ENCODE results near the gene UQCR11. TPM values are rescaled to one million over a fixed set of nuclear protein-coding genes. Genes with fewer than 3 reads are reported as not detected.

The UQCR11 gene
- total and polyA plus RNA-seq, 3 donors from 2014 or later: 45.8 to 105 (median 60.8) TPM

DNA sequence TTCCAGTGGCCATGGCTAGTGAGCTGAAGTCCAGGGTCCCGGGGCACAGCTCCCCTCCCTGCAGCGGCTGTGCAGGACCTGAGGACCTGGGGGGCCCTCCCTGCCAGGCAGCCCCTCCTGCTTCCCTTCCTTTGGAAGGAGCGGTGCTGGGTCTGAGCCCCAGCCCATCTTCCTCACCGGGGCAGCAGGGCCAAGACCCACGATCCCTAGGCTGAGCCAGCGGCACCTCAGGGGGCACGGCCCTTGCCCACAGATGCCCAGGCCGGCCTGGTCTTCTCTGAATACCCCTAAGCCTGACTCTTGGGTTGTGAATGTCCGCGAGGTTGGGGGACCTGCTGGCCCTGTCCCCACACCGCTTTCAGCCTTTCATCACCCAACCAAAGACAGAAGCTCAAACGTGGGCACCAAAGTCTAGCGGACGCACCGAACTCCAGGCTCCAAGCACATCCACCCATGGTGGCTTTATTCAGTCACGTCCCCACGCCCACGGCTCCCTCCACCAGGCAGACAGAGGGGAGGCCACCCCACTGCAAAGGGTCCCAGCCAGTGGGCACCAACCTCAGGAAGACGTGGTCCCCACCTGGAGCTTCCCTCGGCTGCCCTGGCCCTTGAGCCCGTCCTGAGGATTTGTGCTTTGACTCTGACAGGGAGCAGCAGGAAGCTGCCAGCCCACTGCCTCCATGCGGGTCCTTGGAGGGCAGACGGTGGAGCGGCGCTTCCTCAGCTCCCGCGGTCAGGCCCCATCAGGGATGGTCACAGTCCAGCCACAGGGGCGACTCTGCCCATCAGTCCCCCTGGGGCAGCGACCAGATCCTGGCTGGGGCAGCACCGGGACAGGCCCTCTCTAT lies 28.8 kb downstream of the UQCR11 start:
- 86 to 91% methylated on average over 10 to 28 of the region's 30 CpGs for WGBS, 2 donors
- H3K4me3 ChIP-seq: no peak overlapping the region
- H3K27ac ChIP-seq: no peak overlapping the region
- intact Hi-C loops (cut with DNase I; ENCODE audit: low total_unique reads): no loop called here
- no peaks in the 10 kb centered on the region for H3K4me1 ChIP-seq
- DNase-seq: no peak
- H3K27me3 ChIP-seq: no peaks in the 10 kb centered on the region
- H3K9me3 ChIP-seq: no peaks in the 10 kb centered on the region
- no peaks in the 10 kb centered on the region for H3K36me3 ChIP-seq (ENCODE audit: low read depth, missing control alignments)
- no peak for TF ChIP-seq POLR2A (IDR thresholded peaks at IDR 0.05)
- TF ChIP-seq, protein P1, sequence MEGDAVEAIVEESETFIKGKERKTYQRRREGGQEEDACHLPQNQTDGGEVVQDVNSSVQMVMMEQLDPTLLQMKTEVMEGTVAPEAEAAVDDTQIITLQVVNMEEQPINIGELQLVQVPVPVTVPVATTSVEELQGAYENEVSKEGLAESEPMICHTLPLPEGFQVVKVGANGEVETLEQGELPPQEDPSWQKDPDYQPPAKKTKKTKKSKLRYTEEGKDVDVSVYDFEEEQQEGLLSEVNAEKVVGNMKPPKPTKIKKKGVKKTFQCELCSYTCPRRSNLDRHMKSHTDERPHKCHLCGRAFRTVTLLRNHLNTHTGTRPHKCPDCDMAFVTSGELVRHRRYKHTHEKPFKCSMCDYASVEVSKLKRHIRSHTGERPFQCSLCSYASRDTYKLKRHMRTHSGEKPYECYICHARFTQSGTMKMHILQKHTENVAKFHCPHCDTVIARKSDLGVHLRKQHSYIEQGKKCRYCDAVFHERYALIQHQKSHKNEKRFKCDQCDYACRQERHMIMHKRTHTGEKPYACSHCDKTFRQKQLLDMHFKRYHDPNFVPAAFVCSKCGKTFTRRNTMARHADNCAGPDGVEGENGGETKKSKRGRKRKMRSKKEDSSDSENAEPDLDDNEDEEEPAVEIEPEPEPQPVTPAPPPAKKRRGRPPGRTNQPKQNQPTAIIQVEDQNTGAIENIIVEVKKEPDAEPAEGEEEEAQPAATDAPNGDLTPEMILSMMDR (IDR thresholded peaks at IDR 0.05): no peak

DNA sequence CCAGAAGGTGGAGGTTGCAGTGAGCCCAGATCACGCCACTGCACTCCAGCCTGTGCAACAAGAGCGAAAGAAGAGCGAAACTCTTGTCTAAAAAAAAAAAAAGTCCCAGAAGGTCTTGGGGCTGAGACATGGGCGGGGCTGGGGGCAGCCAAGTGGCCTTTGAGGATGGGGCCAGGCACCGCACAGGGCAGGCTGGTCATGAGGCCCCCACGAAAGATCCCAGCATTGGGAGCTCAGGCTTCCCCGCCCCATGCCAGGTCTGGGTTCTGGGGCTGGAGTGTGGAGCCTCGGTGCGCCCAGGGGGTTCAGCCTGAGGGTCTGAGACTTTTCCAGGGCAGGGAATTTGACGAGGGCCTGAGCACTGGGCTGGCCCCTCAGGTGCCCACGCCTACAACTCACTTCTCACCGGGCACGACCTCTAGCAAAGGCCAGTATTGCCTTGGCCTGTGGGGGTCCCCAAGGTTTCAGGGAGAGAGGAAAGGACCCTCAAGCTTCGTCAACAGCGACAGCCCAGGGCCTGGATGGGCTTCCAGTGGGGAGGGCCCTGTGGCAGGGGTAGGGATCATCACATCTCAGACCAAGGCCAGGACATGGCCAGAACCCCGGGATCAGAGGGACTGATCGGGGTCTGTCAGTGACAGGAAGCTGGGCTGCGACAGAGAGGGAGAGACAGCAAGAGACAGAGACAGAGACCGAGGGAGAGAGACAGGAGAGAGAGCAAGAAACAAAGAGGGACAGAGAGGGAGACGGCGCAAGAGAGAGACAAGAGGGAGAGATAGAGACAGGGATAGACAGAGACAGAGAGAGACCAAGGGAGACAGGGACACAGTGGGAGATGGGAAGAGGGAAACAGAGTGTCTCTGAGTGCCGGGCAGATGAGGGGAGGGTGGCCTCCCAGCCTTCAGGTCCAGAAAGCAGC lies 29.7 kb downstream of the UQCR11 start:
- no peak for TF ChIP-seq POLR2A (IDR thresholded peaks at IDR 0.05)
- Histone ChIP-seq H3K9me3 (no peaks in the 10 kb centered on the region), H3K4me1 (no peaks in the 10 kb centered on the region), H3K4me3 (no peak overlapping the region), H3K27ac (no peak overlapping the region), H3K27me3 (no peaks in the 10 kb centered on the region), H3K36me3 (ENCODE audit: low read depth, missing control alignments) (no peaks in the 10 kb centered on the region)
- 79 to 85% methylated on average over 22 of the region's 22 CpGs for WGBS, 2 donors
- DNase-seq: no peak
- intact Hi-C loops (cut with DNase I; ENCODE audit: low total_unique reads): no loop called here

DNA sequence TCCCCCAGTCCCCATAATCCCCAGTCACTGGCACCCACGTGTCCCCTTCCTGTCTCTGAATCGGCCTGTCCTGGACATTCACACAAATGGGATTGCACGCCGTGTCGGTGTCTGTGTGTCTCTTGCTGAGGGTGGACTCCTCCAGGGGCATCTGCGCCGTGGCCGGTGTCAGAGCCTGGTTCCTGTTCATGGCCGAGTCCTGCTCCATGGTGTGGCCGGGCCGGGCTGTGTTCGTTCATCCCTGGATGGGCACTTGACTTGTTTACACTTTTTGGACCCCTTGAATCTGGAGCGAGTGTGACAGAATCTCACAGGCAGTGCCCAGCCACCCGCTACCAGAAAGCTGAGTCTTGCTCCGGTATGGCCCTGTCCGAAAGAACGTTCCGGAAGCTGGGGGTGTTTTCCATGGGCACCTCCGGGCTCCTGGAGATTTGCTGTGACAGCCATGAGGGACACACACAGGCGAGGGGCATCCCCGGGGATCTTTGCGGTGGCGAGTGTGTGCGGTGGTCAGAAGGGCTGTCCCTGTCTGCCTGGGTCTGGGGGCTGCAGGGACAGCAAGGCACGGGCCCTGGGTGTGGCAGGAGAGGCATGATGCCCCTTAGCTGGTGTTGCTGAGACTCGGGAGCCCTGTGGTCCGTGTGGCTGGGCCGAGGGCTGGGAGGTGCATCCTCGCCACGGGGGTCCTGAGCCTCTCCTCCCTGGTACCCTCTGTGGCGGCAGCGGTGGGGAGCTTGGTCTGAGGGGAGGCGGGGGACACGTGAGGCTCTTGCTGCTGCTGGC lies 30.7 kb downstream of the UQCR11 start:
- Histone ChIP-seq H3K27me3 (no peaks in the 10 kb centered on the region), H3K4me3 (no peak overlapping the region), H3K27ac (no peak overlapping the region), H3K4me1 (no peaks in the 10 kb centered on the region), H3K9me3 (no peaks in the 10 kb centered on the region), H3K36me3 (ENCODE audit: low read depth, missing control alignments) (no peaks in the 10 kb centered on the region)
- no peak for DNase-seq
- TF ChIP-seq, protein P1 (IDR thresholded peaks at IDR 0.05): no peak
- no peak for TF ChIP-seq POLR2A (IDR thresholded peaks at IDR 0.05)
- 82 to 88% methylated on average over 5 to 34 of the region's 34 CpGs for WGBS, 2 donors
- intact Hi-C loops (cut with DNase I; ENCODE audit: low total_unique reads): no loop called here

- DNase-seq: no peak
- Histone ChIP-seq H3K27me3 (no peaks in the 10 kb centered on the region), H3K4me1 (peaks cover 6% of the 10 kb centered on the region), H3K27ac (no peak overlapping the region), H3K36me3 (ENCODE audit: low read depth, missing control alignments) (no peaks in the 10 kb centered on the region), H3K9me3 (no peaks in the 10 kb centered on the region), H3K4me3 (no peak overlapping the region)
- intact Hi-C loops (cut with DNase I; ENCODE audit: low total_unique reads): no loop called here
- no peak for TF ChIP-seq POLR2A (IDR thresholded peaks at IDR 0.05)
- TF ChIP-seq, protein P1 (IDR thresholded peaks at IDR 0.05): no peak
- 85 to 87% methylated on average over 9 of the region's 9 CpGs for WGBS, 2 donors
Observed at GRCh38 chr19:1572795-1573194, 32.5 kb downstream of the UQCR11 start.

Measured in testis (tissue), 3 donors.